ENCODE measurements around the gene B4GALT2. TPM values are rescaled to one million over a fixed set of nuclear protein-coding genes. Genes with fewer than 3 reads are reported as not detected.

B4GALT2 gene
- total and polyA plus RNA-seq, 10 of the 15 experiments (the other 5 are each of a cell fraction or from before 2014, with no cell fraction given): 0.98 to 61.0 (median 23.4) TPM

DNA sequence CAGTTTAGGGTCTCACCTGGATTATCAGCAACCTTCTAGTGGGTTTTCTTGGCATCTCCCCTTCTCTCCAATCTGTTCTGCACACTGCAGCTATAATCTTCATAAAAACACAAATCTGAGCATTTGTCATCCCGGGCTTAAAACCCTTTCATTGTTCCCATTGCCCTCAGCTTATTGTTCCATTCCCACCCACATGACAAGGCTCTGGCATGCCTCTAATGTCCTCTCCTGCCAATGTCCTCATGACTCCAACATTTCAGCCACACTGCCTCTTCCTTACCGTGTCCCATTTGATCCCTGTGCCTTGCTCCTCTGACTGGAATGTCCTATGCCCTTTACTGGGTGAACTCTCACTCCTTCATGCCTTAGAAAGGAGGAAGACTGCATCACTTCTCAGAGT lies 16.7 kb upstream of the B4GALT2 start:
- BruUV-seq (replicated peaks): no TSS peak
- SMC1A ChIA-PET (ENCODE audit: uncharacterized antibody, unreplicated experiment): no interaction called here
- no peak for FAIRE-seq
- POLR2A ChIA-PET: no interaction called here
- no peak for TF ChIP-seq CREB1 (IDR thresholded peaks at IDR 0.05; ENCODE audit: low read depth)
- TF ChIP-seq GATAD2B (conservative IDR thresholded peaks at IDR 0.05; ENCODE audit: low read depth): no peak
- no peak for TF ChIP-seq IRF4 (IDR thresholded peaks at IDR 0.05; ENCODE audit: low read depth, low read length)
- TF ChIP-seq ATF7 (IDR thresholded peaks at IDR 0.05; ENCODE audit: low read depth): no peak
- no peak for TF ChIP-seq PML (IDR thresholded peaks at IDR 0.05; ENCODE audit: low read length)
- TF ChIP-seq, protein P1, sequence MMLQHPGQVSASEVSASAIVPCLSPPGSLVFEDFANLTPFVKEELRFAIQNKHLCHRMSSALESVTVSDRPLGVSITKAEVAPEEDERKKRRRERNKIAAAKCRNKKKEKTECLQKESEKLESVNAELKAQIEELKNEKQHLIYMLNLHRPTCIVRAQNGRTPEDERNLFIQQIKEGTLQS (IDR thresholded peaks at IDR 0.05; ENCODE audit: borderline replicate concordance, extremely low read depth, low read depth, low read length): no peak
- TF ChIP-seq RUNX3 (IDR thresholded peaks at IDR 0.05; ENCODE audit: low read length): no peak
- no peak for TF ChIP-seq CBFB (IDR thresholded peaks at IDR 0.05; ENCODE audit: low read depth)
- no peak for TF ChIP-seq KDM1A (IDR thresholded peaks at IDR 0.05; ENCODE audit: borderline replicate concordance)
- TF ChIP-seq POLR2AphosphoS5 (IDR thresholded peaks at IDR 0.05; ENCODE audit: low read length): no peak
- Histone ChIP-seq H3K36me3 (ENCODE audit: control insufficient read depth in 2 of 2, insufficient read depth in 2 of 2, low read length in 1 of 2) (peaks cover 0 to 8% of the 10 kb centered on the region in 2 experiments; a peak in 1 of 4 replicates), H4K20me1 (ENCODE audit: control insufficient read depth, insufficient read depth) (no peaks in the 10 kb centered on the region), H3K4me1 (ENCODE audit: control insufficient read depth, insufficient read depth, low read length) (no peaks in the 10 kb centered on the region), H3K4me2 (ENCODE audit: control insufficient read depth, insufficient read depth) (no peak overlapping the region), H3K27ac (ENCODE audit: control insufficient read depth, insufficient read depth) (no peak overlapping the region), H2AFZ (ENCODE audit: control insufficient read depth, low read depth, low read length) (no peak overlapping the region), H3K27me3 (replicated peaks in 1 of 2; ENCODE audit: control insufficient read depth in 2 of 2, insufficient read depth in 2 of 2, low read length in 1 of 2) (no peaks in the 10 kb centered on the region), H3K9me3 (replicated peaks; ENCODE audit: control insufficient read depth, insufficient read depth, low read length) (no peaks in the 10 kb centered on the region), H3K79me2 (ENCODE audit: control insufficient read depth, insufficient read depth, low read length) (no peaks in the 10 kb centered on the region), H3K9ac (ENCODE audit: control insufficient read depth, insufficient read depth, low read length) (no peak overlapping the region), H3K4me3 (no peak overlapping the region)
- 98% methylated on average over 2 of the region's 2 CpGs for WGBS (ENCODE audit: insufficient coverage, insufficient replicate concordance, low lambda C conversion rate, missing lambda C conversion rate)
- CTCF ChIA-PET: no interaction called here
- intact Hi-C loops (cut with micrococcal nuclease; ENCODE audit: unreplicated experiment): no loop called here
- RAD21 ChIA-PET (ENCODE audit: unreplicated experiment): no interaction called here
- no peak for DNase-seq (ENCODE audit: low read depth, low spot score)
- in situ Hi-C loops (cut with MboI): no loop called here
- no peak for ATAC-seq

GRCh38 chr1:43963006-43963405 lies 16.0 kb upstream of the B4GALT2 start:
- H2AFZ ChIP-seq (ENCODE audit: control insufficient read depth, low read depth, low read length): no peak overlapping the region
- H3K27ac ChIP-seq (ENCODE audit: control insufficient read depth, insufficient read depth): no peak overlapping the region
- 96% methylated on average over 3 of the region's 3 CpGs for WGBS (ENCODE audit: insufficient coverage, insufficient replicate concordance, low lambda C conversion rate, missing lambda C conversion rate)
- H3K4me3 ChIP-seq: no peak overlapping the region
- no peak overlapping the region for H3K9ac ChIP-seq (ENCODE audit: control insufficient read depth, insufficient read depth, low read length)
- in situ Hi-C loops (cut with MboI): no loop called here
- BruUV-seq (replicated peaks): no TSS peak
- intact Hi-C loops (cut with micrococcal nuclease; ENCODE audit: unreplicated experiment): no loop called here
- RAD21 ChIA-PET (ENCODE audit: unreplicated experiment): no interaction called here
- no peak overlapping the region for H3K4me2 ChIP-seq (ENCODE audit: control insufficient read depth, insufficient read depth)
- no peaks in the 10 kb centered on the region for H3K9me3 ChIP-seq (replicated peaks; ENCODE audit: control insufficient read depth, insufficient read depth, low read length)
- no peaks in the 10 kb centered on the region for H3K79me2 ChIP-seq (ENCODE audit: control insufficient read depth, insufficient read depth, low read length)
- H3K4me1 ChIP-seq (ENCODE audit: control insufficient read depth, insufficient read depth, low read length): no peaks in the 10 kb centered on the region
- no peaks in the 10 kb centered on the region for H4K20me1 ChIP-seq (ENCODE audit: control insufficient read depth, insufficient read depth)
- H3K36me3 ChIP-seq (ENCODE audit: control insufficient read depth in 2 of 2, insufficient read depth in 2 of 2, low read length in 1 of 2): peaks cover 0 to 6% of the 10 kb centered on the region in 2 experiments; a peak in 1 of 4 replicates
- H3K27me3 ChIP-seq (replicated peaks in 1 of 2; ENCODE audit: control insufficient read depth in 2 of 2, insufficient read depth in 2 of 2, low read length in 1 of 2): no peaks in the 10 kb centered on the region
- DNase-seq (ENCODE audit: low read depth, low spot score) (no peak), FAIRE-seq (no peak), ATAC-seq (no peak)
- CTCF ChIA-PET: no interaction called here
- POLR2A ChIA-PET: no interaction called here
- SMC1A ChIA-PET (ENCODE audit: uncharacterized antibody, unreplicated experiment): no interaction called here
- no peak for TF ChIP-seq E4F1 (IDR thresholded peaks at IDR 0.05; ENCODE audit: borderline replicate concordance, partially characterized antibody)
- TF ChIP-seq ELK1 (IDR thresholded peaks at IDR 0.05; ENCODE audit: low read depth, low read length): no peak
- no peak for TF ChIP-seq JUNB (IDR thresholded peaks at IDR 0.05)
- no peak for TF ChIP-seq BHLHE40 (IDR thresholded peaks at IDR 0.05; ENCODE audit: borderline replicate concordance in 1 of 2, low read depth in 2 of 2, low read length in 1 of 2)
- no peak for TF ChIP-seq ZNF207 (IDR thresholded peaks at IDR 0.05; ENCODE audit: borderline replicate concordance)
- TF ChIP-seq RB1 (IDR thresholded peaks at IDR 0.05; ENCODE audit: borderline replicate concordance): no peak
- no peak for TF ChIP-seq GATAD2B (conservative IDR thresholded peaks at IDR 0.05; ENCODE audit: low read depth)
- TF ChIP-seq EGR1 (IDR thresholded peaks at IDR 0.05; ENCODE audit: borderline replicate concordance in 1 of 2, low read depth in 2 of 2, low read length in 2 of 2): no peak

Measured in GM12878 (cell line).